ENCODE data around the gene DOCK10.

- TF ChIP-seq CTCF (conservative IDR thresholded peaks at IDR 0.05; ENCODE audit: low read length) (no peak), EZH2phosphoT487 (IDR thresholded peaks at IDR 0.05; ENCODE audit: borderline replicate concordance, low read depth, low read length) (no peak)
Measured at GRCh38 chr2:224997802-224998201, 44.5 kb downstream of the DOCK10 start.
